Neuronal stem cell (in vitro differentiated cells): ENCODE data around the gene ARSA.
"Not testable (repeated sequence)": the region's sequence is repeated elsewhere in the genome, so short reads cannot be mapped to it uniquely, and the experiment has no call there.

Source experiments
- DNase-seq: peaks from one replicate; pipeline ENCODE4 v3.0.0-alpha.2; 2013; ENCODE audit warnings: low spot score
- H2AFZ ChIP-seq: one replicate; pipeline ENCODE4 v1.6.1; 2013; ENCODE audit warnings: mild to moderate bottlenecking, low read length, inconsistent platforms
- H2AK5ac ChIP-seq: 2 replicates; pipeline ENCODE4 v1.6.1; 2013; ENCODE audit warnings: low read depth, mild to moderate bottlenecking, inconsistent platforms, low read length, moderate library complexity, mixed read lengths
- H2BK120ac ChIP-seq: 2 replicates; pipeline ENCODE4 v1.6.1; 2013; ENCODE audit warnings: low read depth, mild to moderate bottlenecking, inconsistent platforms, low read length, moderate library complexity, mixed read lengths
- H2BK12ac ChIP-seq: one replicate; pipeline ENCODE4 v1.6.1; 2013; ENCODE audit warnings: low read length, inconsistent platforms
- H2BK15ac ChIP-seq: 2 replicates; pipeline ENCODE4 v1.6.1; 2013; ENCODE audit warnings: mild to moderate bottlenecking, low read length, inconsistent platforms, mixed read lengths
- H2BK5ac ChIP-seq: one replicate; pipeline ENCODE4 v1.6.1; 2013; ENCODE audit warnings: inconsistent platforms, mild to moderate bottlenecking, low read length, moderate library complexity
- H3K14ac ChIP-seq: one replicate; pipeline ENCODE4 v1.6.1; 2013; ENCODE audit warnings: low read length, inconsistent platforms
- H3K18ac ChIP-seq: 2 replicates; pipeline ENCODE4 v1.6.1; 2013; ENCODE audit warnings: low read length, inconsistent platforms
- H3K23ac ChIP-seq: 2 replicates; pipeline ENCODE4 v1.6.1; 2013; ENCODE audit warnings: low read depth, mild to moderate bottlenecking, mixed read lengths, low read length, inconsistent platforms; ENCODE audit not compliant: poor library complexity
- H3K27ac ChIP-seq: replicated peaks from 3 replicates; pipeline ENCODE4 v1.5.1; 2013; ENCODE audit warnings: low read length, inconsistent platforms
- H3K27me3 ChIP-seq, 3 experiments: 2 replicates each; pipeline ENCODE4 v1.6.1; 2013; ENCODE audit warnings: low read length in 3 of 3, mild to moderate bottlenecking in 2 of 3, inconsistent platforms in 1 of 3, low read depth in 1 of 3, mixed read lengths in 1 of 3, moderate library complexity in 1 of 3; ENCODE audit not compliant: control insufficient read depth in 3 of 3, insufficient read depth in 3 of 3
- H3K36me3 ChIP-seq, 2 donors: replicated peaks in 1 of 2; 2 replicates each; pipeline ENCODE4 v1.6.1; 2013; ENCODE audit warnings: low read length in 2 of 2; ENCODE audit not compliant: control insufficient read depth in 2 of 2, insufficient read depth in 2 of 2
- H3K4ac ChIP-seq: 2 replicates; pipeline ENCODE4 v1.6.1; 2013; ENCODE audit warnings: inconsistent platforms, mild to moderate bottlenecking, low read length, moderate library complexity
- H3K4me1 ChIP-seq, 2 donors: 1 replicate in 1 of 2; 2 replicates in 1 of 2; pipeline ENCODE4 v1.6.1; 2013; ENCODE audit warnings: low read length in 2 of 2, low read depth in 1 of 2; ENCODE audit not compliant: control insufficient read depth in 2 of 2, insufficient read depth in 1 of 2
- H3K4me2 ChIP-seq: one replicate; pipeline ENCODE4 v1.6.1; 2013; ENCODE audit warnings: mild to moderate bottlenecking, low read length, inconsistent platforms; ENCODE audit not compliant: insufficient read depth, poor library complexity, severe bottlenecking
- H3K4me3 ChIP-seq, 2 donors: 2 replicates each; pipeline ENCODE4 v1.5.1; 2013; ENCODE audit warnings: low read length in 2 of 2, mild to moderate bottlenecking in 2 of 2, inconsistent platforms in 1 of 2, moderate library complexity in 1 of 2
- H3K79me1 ChIP-seq: one replicate; pipeline ENCODE4 v1.6.1; 2013; ENCODE audit warnings: low read depth, mild to moderate bottlenecking, inconsistent platforms, low read length, moderate library complexity
- H3K9ac ChIP-seq: one replicate; pipeline ENCODE4 v1.6.1; 2013; ENCODE audit warnings: mild to moderate bottlenecking, low read depth, low read length, inconsistent platforms; ENCODE audit not compliant: poor library complexity
- H3K9me3 ChIP-seq, 2 donors: replicated peaks in 1 of 2; 2 replicates each; pipeline versions ENCODE3 to v1.6.1; 2013; ENCODE audit warnings: low read length in 2 of 2, mild to moderate bottlenecking in 2 of 2, inconsistent platforms in 1 of 2, low read depth in 1 of 2, mixed read lengths in 1 of 2, moderate library complexity in 1 of 2; ENCODE audit not compliant: control insufficient read depth in 2 of 2, insufficient read depth in 1 of 2
- H4K8ac ChIP-seq: one replicate; pipeline ENCODE4 v1.6.1; 2013; ENCODE audit warnings: low read depth, mild to moderate bottlenecking, inconsistent platforms, low read length, moderate library complexity
- H4K91ac ChIP-seq: one replicate; pipeline ENCODE4 v1.6.1; 2013; ENCODE audit warnings: low read length, low read depth, mild to moderate bottlenecking, inconsistent platforms; ENCODE audit not compliant: poor library complexity
- WGBS, 2 donors: extraction: QIAGEN DNeasy Blood & Tissue Kit; methylation state at CpG; one replicate each; pipeline ENCODE4 v1.1.7; 2013; ENCODE audit warnings: missing lambda C conversion rate in 2 of 2, mixed read lengths in 1 of 2; ENCODE audit not compliant: insufficient read length in 2 of 2, insufficient replicate concordance in 1 of 2; ENCODE audit errors: extremely low coverage in 2 of 2; 5-methylcytosine and 5-hydroxymethylcytosine counted together

ARSA gene

GRCh38 chr22:50665212-50665611, 37.3 kb upstream of the ARSA start:
- H3K4me2 ChIP-seq, result no peak overlapping the region
- no peak overlapping the region for H2BK12ac ChIP-seq
- H2BK15ac ChIP-seq, result no peak overlapping the region
- H3K27me3 ChIP-seq, result no peaks in the 10 kb centered on the region
- WGBS, 2 donors, result no CpG with 5 or more reads among the region's 12 CpGs
- H3K9me3 ChIP-seq, result peaks cover 0 to 2% of the 10 kb centered on the region in 2 donors
- no peak overlapping the region for H2AK5ac ChIP-seq
- no peak overlapping the region for H3K4me3 ChIP-seq
- H3K4me1 ChIP-seq, result no peaks in the 10 kb centered on the region
- H2BK5ac ChIP-seq, result no peak overlapping the region
- H3K36me3 ChIP-seq, result no peaks in the 10 kb centered on the region
- H4K91ac ChIP-seq, result no peak overlapping the region
- no peak overlapping the region for H2AFZ ChIP-seq
- H3K79me1 ChIP-seq, result no peaks in the 10 kb centered on the region
- no peak overlapping the region for H3K9ac ChIP-seq
- no peak overlapping the region for H3K18ac ChIP-seq
- H3K23ac ChIP-seq, result no peak overlapping the region
- no peak overlapping the region for H2BK120ac ChIP-seq
- H4K8ac ChIP-seq, result no peak overlapping the region
- no peak overlapping the region for H3K14ac ChIP-seq
- H3K27ac ChIP-seq, result no peak overlapping the region
- DNase-seq, result no peak
- H3K4ac ChIP-seq, result no peak overlapping the region

DNA sequence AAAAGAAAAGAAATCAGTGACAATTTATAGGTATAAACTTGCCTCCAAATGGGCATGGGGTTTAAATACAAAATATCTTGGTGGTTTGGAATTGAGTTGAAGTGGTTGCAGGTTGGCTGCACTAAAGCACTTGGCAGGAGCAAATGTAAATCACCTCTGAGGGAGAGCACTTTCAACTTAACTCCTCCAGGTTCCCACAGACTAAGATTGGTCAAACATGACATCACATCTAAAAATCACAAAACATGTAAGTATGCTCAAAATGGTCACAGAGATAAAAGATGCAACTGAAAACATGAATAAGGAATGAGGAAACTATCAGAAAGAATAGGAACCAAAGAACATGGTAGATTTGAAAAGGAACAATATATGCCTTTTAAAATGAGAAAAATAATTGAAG, 32.4 kb upstream of the ARSA start:
- Histone ChIP-seq H3K4me3 (no peak overlapping the region), H3K14ac (no peak overlapping the region), H4K91ac (no peak overlapping the region), H2AK5ac (no peak overlapping the region), H3K9me3 (peaks cover 3 to 5% of the 10 kb centered on the region in 2 donors), H3K36me3 (no peaks in the 10 kb centered on the region), H3K27ac (no peak overlapping the region), H2BK15ac (no peak overlapping the region), H3K4me1 (peaks cover 0 to 4% of the 10 kb centered on the region in 2 donors), H3K18ac (no peak overlapping the region), H2AFZ (no peak overlapping the region), H3K27me3 (no peaks in the 10 kb centered on the region), H3K9ac (no peak overlapping the region), H2BK5ac (no peak overlapping the region), H3K4ac (no peak overlapping the region), H2BK120ac (no peak overlapping the region), H3K79me1 (no peaks in the 10 kb centered on the region), H3K4me2 (no peak overlapping the region), H2BK12ac (no peak overlapping the region), H3K23ac (no peak overlapping the region), H4K8ac (no peak overlapping the region)
- no peak for DNase-seq

DNA sequence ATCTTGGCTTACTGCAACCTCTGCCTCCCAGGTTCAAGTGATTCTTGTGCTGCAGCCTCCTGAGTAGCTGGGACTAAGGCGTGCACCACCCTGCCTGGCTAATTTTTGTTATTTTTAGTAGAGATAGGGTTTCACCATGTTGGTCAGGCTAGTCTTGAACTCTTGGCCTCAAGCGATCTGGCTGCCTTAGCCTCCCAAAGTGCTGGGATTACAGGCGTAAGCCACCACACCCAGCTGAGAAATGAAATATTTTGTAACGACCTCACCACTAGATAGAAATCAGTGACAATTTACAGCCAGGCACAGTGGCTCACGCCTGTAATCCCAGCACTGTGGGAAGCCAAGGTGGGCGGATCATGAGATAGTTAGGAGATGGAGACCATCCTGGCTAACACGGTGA, 31.8 kb upstream of the ARSA start:
- not testable (repeated sequence) for H3K9ac ChIP-seq, H3K14ac ChIP-seq, H4K91ac ChIP-seq, H3K23ac ChIP-seq, H4K8ac ChIP-seq, H3K4ac ChIP-seq, H3K36me3 ChIP-seq, H3K18ac ChIP-seq, H3K27me3 ChIP-seq, H3K9me3 ChIP-seq, H2AFZ ChIP-seq, H3K4me1 ChIP-seq, DNase-seq, H2BK120ac ChIP-seq, H3K79me1 ChIP-seq, H2BK15ac ChIP-seq, H2BK12ac ChIP-seq, H3K4me2 ChIP-seq, H2AK5ac ChIP-seq, H3K4me3 ChIP-seq, H2BK5ac ChIP-seq, H3K27ac ChIP-seq
- no CpG with 5 or more reads among the region's 7 CpGs for WGBS, 2 donors

DNA sequence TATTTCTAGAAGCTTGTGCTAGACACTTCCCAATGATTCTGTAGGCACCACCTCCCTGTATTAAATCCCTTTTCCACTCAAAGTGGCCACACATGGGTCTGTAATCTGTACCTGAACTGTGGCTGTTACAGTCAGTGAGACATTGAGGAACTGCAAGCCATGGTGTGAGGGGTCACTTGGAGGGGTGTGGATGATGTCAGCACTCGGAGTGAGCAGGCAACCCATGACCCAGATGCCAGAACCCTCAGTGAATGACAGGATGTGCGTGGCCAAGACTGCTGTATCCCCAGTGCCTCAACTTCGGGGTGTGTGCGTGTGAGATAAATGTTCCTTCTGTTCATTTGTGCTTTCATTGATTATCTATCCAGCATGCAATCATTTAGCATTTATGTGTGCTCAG, 30.0 kb upstream of the ARSA start:
- no peak overlapping the region for H2BK5ac ChIP-seq
- no peak for DNase-seq
- no peak overlapping the region for H2BK120ac ChIP-seq
- peaks cover 0 to 2% (median 0%) of the 10 kb centered on the region in 3 experiments for H3K27me3 ChIP-seq
- H3K18ac ChIP-seq, result no peak overlapping the region
- WGBS, 2 donors, result no CpG with 5 or more reads among the region's 4 CpGs
- H2BK12ac ChIP-seq, result no peak overlapping the region
- H2AFZ ChIP-seq, result no peak overlapping the region
- peak overlapping the region in 1 of 2 donors; percentile 64 for H3K4me3 ChIP-seq
- no peak overlapping the region for H3K27ac ChIP-seq
- H3K23ac ChIP-seq, result no peak overlapping the region
- no peak overlapping the region for H4K8ac ChIP-seq
- no peaks in the 10 kb centered on the region for H3K79me1 ChIP-seq
- no peak overlapping the region for H2AK5ac ChIP-seq
- H2BK15ac ChIP-seq, result no peak overlapping the region
- no peak overlapping the region for H3K9ac ChIP-seq
- H3K14ac ChIP-seq, result no peak overlapping the region
- no peak overlapping the region for H4K91ac ChIP-seq
- H3K36me3 ChIP-seq, result no peaks in the 10 kb centered on the region
- no peak overlapping the region for H3K4ac ChIP-seq
- H3K4me1 ChIP-seq, result peaks cover 0 to 4% of the 10 kb centered on the region in 2 donors
- peaks cover 3 to 10% of the 10 kb centered on the region in 2 donors for H3K9me3 ChIP-seq
- H3K4me2 ChIP-seq, result no peak overlapping the region
